GM18867 (cell line): Measurements from ENCODE around the gene RPS26.
"Not testable (repeated sequence)": the region's sequence is repeated elsewhere in the genome, so short reads cannot be mapped to it uniquely, and the experiment has no call there.

Experiments used
- ATAC-seq: cut with Tn5 transposase; IDR thresholded peaks from one replicate; pipeline ENCODE4 v1.9.1; 2021; ENCODE audit warnings: mild to moderate bottlenecking, moderate library complexity; ENCODE audit not compliant: unreplicated experiment

RPS26 gene

GRCh38 chr12:56074396-56074795 is 32.7 kb downstream of the RPS26 start:
- no peak for ATAC-seq

GRCh38 chr12:56077966-56078365 is 36.2 kb downstream of the RPS26 start:
- not testable (repeated sequence) for ATAC-seq

GRCh38 chr12:56078427-56078826 is 36.7 kb downstream of the RPS26 start:
- ATAC-seq, result no peak

GRCh38 chr12:56078931-56079722 is 37.4 kb downstream of the RPS26 start:
- peak; percentile 61 for ATAC-seq

- ATAC-seq, result peak; percentile 42
These were observed 38.2 kb downstream of the RPS26 start, which contains the start of gene ERBB3 for GRCh38 chr12:56079723-56080555. Gene ERBB3 (plus strand): TSS chr12:56080165. CDS start chr12:56080301, 136 bp downstream.

GRCh38 chr12:56080556-56081138 is 38.9 kb downstream of the RPS26 start:
- no peak for ATAC-seq

- no peak for ATAC-seq
These were observed 40.0 kb downstream of the RPS26 start for GRCh38 chr12:56081393-56082347.

- no peak for ATAC-seq
These were observed 40.7 kb downstream of the RPS26 start for GRCh38 chr12:56082382-56082781.

- no peak for ATAC-seq
These were observed 41.2 kb downstream of the RPS26 start for GRCh38 chr12:56082967-56083366.

- ATAC-seq, result no peak
These were observed 43.3 kb downstream of the RPS26 start for GRCh38 chr12:56084958-56085543.

- no peak for ATAC-seq
These were observed 44.4 kb downstream of the RPS26 start for GRCh38 chr12:56086096-56086495.

GRCh38 chr12:56086608-56087007 is 44.9 kb downstream of the RPS26 start:
- ATAC-seq, result no peak

- no peak for ATAC-seq
These were observed 45.5 kb downstream of the RPS26 start for GRCh38 chr12:56087220-56087619.
